IPS-15b (cell line): ENCODE measurements around the gene ZNF469.

Experiments
- H3K27me3 ChIP-seq: one replicate; pipeline ENCODE4 v1.6.1; 2013; ENCODE audit warnings: low read length; ENCODE audit not compliant: control insufficient read depth, insufficient read depth
- H3K36me3 ChIP-seq: one replicate; pipeline ENCODE4 v1.6.1; 2013; ENCODE audit warnings: low read length; ENCODE audit not compliant: control insufficient read depth, insufficient read depth
- H3K4me1 ChIP-seq: one replicate; pipeline ENCODE4 v1.6.1; 2013; ENCODE audit warnings: mild to moderate bottlenecking, low read length; ENCODE audit not compliant: control insufficient read depth, insufficient read depth
- H3K4me3 ChIP-seq: one replicate; pipeline ENCODE4 v1.5.1; 2013; ENCODE audit warnings: low read depth, low read length
- H3K9ac ChIP-seq: one replicate; pipeline ENCODE4 v1.6.1; 2013; ENCODE audit warnings: low read depth, mild to moderate bottlenecking, low read length
- H3K9me3 ChIP-seq: one replicate; pipeline ENCODE4 v1.6.1; 2013; ENCODE audit warnings: mild to moderate bottlenecking, low read length; ENCODE audit not compliant: control insufficient read depth, insufficient read depth

The ZNF469 gene

GRCh38 chr16:88432174-88432573 lies 49.4 kb downstream of the ZNF469 start:
- Histone ChIP-seq H3K4me1 (no peaks in the 10 kb centered on the region), H3K9me3 (no peaks in the 10 kb centered on the region), H3K36me3 (no peaks in the 10 kb centered on the region), H3K27me3 (no peaks in the 10 kb centered on the region), H3K4me3 (no peak overlapping the region), H3K9ac (no peak overlapping the region)
